K562 (cell line): Measurements from ENCODE around the gene CFAP126. TPM values are rescaled to one million over a fixed set of nuclear protein-coding genes. Genes with fewer than 3 reads are reported as not detected.
A peak's percentile ranks its signal among the peaks of the same experiment; 100 is the strongest.

Source experiments
- ARID2 ChIP-seq: fragments of 450-650 bp; IDR thresholded peaks from 2 replicates; pipeline ENCODE4 v1.6.1; 2017; ENCODE audit warnings: antibody characterized with exemption, mild to moderate bottlenecking
- HNRNPH1 ChIP-seq: fragments of 200-400 bp; formaldehyde crosslinking; optimal IDR thresholded peaks from 2 replicates; pipeline ENCODE3; 2017; ENCODE audit warnings: low read depth, mild to moderate bottlenecking, low read length, moderate library complexity
- HNRNPUL1 ChIP-seq: fragments of 200-400 bp; formaldehyde crosslinking; IDR thresholded peaks from 2 replicates; pipeline ENCODE4 v1.6.1; 2017; ENCODE audit warnings: low read length
- IRF1 ChIP-seq: sonication (generic); formaldehyde crosslinking; IDR thresholded peaks from 2 replicates; pipeline ENCODE4 v1.8.0; 2022; ENCODE audit warnings: missing genetic modification reagents, mild to moderate bottlenecking, borderline replicate concordance
- IRF9 ChIP-seq: fragments of 450-650 bp; IDR thresholded peaks from 2 replicates; pipeline ENCODE4 v1.6.1; 2016; ENCODE audit warnings: missing biosample characterization, missing genetic modification characterization
- MCM5 ChIP-seq: fragments of 450-650 bp; IDR thresholded peaks from 2 replicates; pipeline ENCODE4 v1.6.1; 2016; ENCODE audit warnings: low read depth
- MGA ChIP-seq: fragments of 450-650 bp; IDR thresholded peaks from 2 replicates; pipeline ENCODE4 v1.6.1; 2016; ENCODE audit warnings: mild to moderate bottlenecking, moderate library complexity
- PURB ChIP-seq: sonication (generic); formaldehyde crosslinking; IDR thresholded peaks from 2 replicates; pipeline ENCODE4 v1.9.0; 2021; ENCODE audit warnings: low read depth, mild to moderate bottlenecking, missing genetic modification reagents
- RNF219 ChIP-seq: fragments of 250-450 bp; sonication (Bioruptor Pico); IDR thresholded peaks from 2 replicates; pipeline ENCODE4 v1.5.0; 2022; ENCODE audit warnings: mild to moderate bottlenecking
- TAF7 ChIP-seq: fragments of 450-650 bp; IDR thresholded peaks from 2 replicates; pipeline ENCODE4 v1.6.1; 2016; ENCODE audit warnings: missing genetic modification characterization, missing compliant biosample characterization
- ZNF12 ChIP-seq: sonication (generic); formaldehyde crosslinking; IDR thresholded peaks from 2 replicates; pipeline ENCODE4 v1.4.0; 2020; ENCODE audit warnings: mild to moderate bottlenecking, missing genetic modification reagents
- ZNF717 ChIP-seq: fragments of 250-450 bp; sonication (Bioruptor Pico); IDR thresholded peaks from 2 replicates; pipeline ENCODE4 v1.5.0; 2021
- polyA plus RNA-seq, 8 experiments: library from polyadenylated mRNA; depleted of rRNA in 4 of 8; stranded (reverse) in 5 of 8; unstranded in 3 of 8; fragments of >200 nt; fragmentation: Nextera tagmentation in 2 of 8; fragmentation: Illumina TruSeq in 1 of 8; extraction: Ambion mirVana in 2 of 8; extraction: Trizol in 1 of 8; gene quantifications; 2 replicates each; pipeline versions ENCODE4 v1.2.1 to v1.2.3, GENCODE V29; 2011 to 2014; ENCODE audit warnings: inconsistent platforms in 1 of 8, missing spikeins in 1 of 8
- total RNA-seq, 7 experiments: library from RNA; depleted of rRNA in 6 of 7; stranded (reverse); fragments of >200 nt in 6 of 7; fragmentation: Illumina TruSeq in 2 of 7; extraction: Trizol in 2 of 7; gene quantifications; 2 replicates each; pipeline versions ENCODE4 v1.2.1 to v1.2.3, GENCODE V29; 2011 to 2021; ENCODE audit warnings: low replicate concordance in 1 of 7

CFAP126 gene
- total and polyA plus RNA-seq, 9 of the 15 experiments (the other 6 are each of a cell fraction or from before 2014, with no cell fraction given): not detected

GRCh38 chr1:161399257-161399998 is 31.8 kb upstream of the CFAP126 start (continued):
- TF ChIP-seq TAF7 (tag) (peak; percentile 19; the same call in 1 of the 2 replicates), ZNF12 (CRISPR knock-in tag) (peak; percentile 68; the same call in 1 of the 2 replicates), IRF1 (CRISPR knock-in tag) (0 out of 2 replicates have a peak, but pooled peaks have one; percentile 58), HNRNPH1 (no peak), IRF9 (tag) (no peak), ZNF717 (CRISPR knock-in tag) (no peak), MGA (no peak; the same call in 1 of the 2 replicates), HNRNPUL1 (no peak), MCM5 (no peak), PURB (no peak), ARID2 (peak; percentile 59; the same call in 1 of the 2 replicates), RNF219 (CRISPR knock-in tag) (no peak)
